Activated CD8-positive, alpha-beta memory T cell treated with anti-CD3 and anti-CD28 coated beads, Interleukin-2, amount 50 U/mL, for 24 hours (primary cell): Measurements from ENCODE around the gene TYMS.

ENCODE experiments used
- DNase-seq: peaks from one replicate; pipeline ENCODE4 v3.0.0-alpha.2; 2020; ENCODE audit errors: extremely low read depth

TYMS gene

DNA sequence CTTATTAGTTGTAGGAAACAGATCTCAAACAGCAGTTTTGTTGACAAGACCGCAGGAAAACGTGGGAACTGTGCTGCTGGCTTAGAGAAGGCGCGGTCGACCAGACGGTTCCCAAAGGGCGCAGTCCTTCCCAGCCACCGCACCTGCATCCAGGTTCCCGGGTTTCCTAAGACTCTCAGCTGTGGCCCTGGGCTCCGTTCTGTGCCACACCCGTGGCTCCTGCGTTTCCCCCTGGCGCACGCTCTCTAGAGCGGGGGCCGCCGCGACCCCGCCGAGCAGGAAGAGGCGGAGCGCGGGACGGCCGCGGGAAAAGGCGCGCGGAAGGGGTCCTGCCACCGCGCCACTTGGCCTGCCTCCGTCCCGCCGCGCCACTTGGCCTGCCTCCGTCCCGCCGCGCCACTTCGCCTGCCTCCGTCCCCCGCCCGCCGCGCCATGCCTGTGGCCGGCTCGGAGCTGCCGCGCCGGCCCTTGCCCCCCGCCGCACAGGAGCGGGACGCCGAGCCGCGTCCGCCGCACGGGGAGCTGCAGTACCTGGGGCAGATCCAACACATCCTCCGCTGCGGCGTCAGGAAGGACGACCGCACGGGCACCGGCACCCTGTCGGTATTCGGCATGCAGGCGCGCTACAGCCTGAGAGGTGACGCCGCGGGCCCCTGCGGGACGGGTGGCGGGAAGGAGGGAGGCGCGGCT is at the start of gene TYMS:
Gene TYMS, plus strand, starts transcription at position 343 of the 690 bp plus-strand sequence. Its CDS starts 90 bp downstream, at position 433.
- DNase-seq: no peak

DNA sequence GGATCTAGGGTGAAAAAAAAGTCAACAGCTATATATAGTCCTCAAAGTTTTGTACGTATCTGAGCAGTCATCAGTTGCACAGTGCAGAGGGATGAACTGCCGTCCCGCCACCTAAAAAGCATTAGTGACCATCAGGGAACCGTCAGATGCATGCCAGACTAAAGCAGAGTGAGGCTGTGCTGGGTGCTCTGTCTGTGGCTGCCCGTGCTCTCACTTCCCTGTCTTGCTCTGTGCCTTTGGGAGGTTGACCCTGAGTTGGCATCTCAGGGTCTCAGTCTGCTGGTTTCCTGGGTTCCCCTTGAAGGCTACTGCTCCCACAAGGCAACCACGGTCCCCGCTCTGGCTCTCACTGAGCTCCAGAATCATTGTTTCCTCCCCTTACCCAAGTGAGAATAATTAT is 49.5 kb upstream of the TYMS start:
- DNase-seq: no peak

DNA sequence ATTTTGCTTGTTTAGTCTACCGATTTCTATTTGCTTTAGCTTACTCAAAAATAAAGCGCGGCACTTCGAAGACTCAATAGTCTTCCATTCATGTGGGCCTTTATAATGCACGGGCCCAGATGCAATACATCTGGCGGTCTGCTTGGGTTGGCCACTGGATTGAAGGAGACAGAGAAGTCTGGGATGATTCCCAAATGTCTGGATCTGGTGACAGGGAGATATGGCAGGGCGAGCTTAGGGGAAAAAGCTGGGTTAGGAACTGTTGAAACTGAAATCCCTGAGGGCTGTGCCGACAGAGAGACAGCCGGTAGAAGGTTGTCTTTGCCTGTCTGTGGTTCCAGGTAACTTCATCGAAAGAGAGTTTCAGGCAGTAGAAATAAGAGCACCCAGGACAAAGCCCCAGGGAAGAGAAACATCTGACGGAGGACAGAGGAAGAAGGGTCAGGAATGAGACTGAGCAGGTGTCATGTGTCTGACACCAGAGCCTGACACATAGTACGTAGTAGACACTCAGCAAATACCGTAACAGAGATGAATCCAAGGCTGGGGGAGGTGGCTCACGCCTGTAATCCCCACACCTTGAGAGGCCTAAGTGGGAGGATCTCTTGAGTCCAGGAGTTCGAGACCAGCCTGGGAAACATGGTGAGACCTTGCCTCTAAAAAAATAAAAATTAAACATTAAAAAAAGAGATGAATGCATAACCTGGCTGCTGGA is 47.1 kb upstream of the TYMS start:
- DNase-seq: no peak

DNA sequence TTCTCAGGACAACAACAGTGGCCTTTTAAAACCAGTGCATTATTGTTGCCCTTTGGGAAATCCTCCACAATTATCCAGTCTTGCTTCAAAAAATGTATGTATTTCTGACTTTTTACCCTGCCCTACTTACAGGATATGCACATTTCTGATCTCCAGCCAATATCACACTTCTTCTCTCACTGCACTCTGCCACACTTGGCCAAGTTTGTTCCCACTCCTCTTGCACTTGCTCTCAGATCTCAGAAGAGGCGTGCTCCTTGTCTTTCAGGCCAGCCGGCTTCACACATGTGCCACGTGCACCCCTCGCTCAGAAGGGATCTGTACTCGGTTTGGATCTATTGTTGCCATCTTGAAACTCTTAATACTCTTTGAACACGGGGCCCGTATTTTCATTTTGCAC is 45.3 kb upstream of the TYMS start:
- no peak for DNase-seq

DNA sequence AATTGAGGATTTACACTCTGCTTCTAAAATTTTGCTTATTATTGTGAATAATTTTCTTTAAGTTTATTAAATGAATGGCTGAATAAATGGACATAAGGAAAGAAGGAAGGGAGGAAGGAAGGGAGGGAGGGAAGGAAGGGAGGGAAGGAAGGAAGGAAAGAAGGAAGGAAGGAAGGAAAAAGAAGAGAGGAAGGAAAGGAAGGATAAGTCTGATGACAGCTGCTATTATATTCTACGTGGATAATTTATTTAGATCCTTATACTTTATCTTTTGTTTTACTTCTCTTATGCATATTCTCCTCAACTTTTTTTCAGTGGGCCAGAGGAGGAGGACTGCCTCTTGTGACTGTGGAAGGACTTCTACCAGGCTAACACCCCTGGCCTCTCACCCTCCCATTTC is 43.3 kb upstream of the TYMS start:
- no peak for DNase-seq

DNA sequence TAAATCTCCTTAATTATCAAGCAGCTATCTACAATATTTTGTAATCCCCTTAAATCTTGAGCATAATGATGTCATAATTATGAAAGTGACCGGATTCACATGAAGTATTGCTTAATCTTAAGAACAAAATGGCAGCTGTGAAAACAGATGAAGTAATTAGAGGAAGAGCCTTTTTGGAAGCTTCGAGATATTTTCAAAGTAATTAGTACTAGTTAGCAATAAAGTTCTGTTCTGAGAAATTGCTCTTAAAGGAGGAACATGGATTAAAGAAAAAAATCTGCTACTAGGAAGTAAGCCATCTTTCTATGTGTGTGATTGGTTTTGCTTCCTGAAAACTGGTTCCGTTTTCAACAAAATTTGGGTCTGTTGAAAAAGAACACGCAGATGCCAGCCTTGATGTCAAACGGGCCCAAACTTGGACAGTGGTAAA is 42.3 kb upstream of the TYMS start:
- no peak for DNase-seq

DNA sequence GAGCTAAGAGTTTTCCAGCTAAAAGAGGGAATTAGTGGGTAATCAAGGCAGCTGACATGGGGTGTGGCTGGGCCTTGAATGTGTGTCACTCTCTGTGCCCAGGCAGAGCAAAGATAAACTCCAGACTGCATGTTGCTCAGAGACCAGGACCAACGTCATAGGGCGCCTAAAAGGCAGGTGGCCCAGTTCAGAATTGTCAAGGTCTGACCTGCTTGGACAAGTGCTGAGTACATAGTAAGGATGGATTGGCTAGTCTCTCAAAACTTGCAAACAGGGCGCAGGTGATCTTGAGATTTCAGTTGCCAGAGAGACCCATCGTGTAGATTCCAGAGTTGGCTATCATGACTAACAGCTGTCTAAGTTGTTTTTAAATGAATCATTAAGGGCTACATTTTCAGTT is 41.7 kb upstream of the TYMS start:
- no peak for DNase-seq

DNA sequence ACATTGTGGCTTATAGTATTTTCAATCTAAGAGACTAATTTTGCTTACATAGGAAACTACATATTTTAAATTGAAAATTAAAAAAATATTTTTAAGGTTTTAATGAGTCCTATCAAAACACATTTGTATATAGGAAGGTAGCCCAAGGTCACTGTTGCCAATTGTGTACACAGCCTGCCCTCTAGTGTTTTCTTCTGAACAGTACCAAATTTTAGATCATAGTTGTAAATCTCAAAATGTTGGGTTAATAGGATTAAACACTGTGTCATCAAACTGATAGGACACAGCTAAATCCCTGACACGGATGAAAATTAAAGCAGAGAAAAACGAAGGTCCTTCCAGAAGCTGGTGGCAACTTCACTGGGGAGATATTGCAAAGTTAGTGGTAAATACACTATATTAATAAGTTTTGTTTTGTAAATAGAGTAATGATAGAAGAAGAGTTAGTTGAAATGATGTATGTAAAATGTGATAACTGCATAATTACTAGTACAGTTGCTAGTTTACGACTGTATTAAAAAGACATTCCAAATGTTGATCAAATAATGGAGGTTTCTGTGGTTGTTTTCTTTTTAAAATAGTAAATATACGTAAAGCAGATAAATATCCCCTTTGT is 41.0 kb upstream of the TYMS start:
- DNase-seq: no peak

DNA sequence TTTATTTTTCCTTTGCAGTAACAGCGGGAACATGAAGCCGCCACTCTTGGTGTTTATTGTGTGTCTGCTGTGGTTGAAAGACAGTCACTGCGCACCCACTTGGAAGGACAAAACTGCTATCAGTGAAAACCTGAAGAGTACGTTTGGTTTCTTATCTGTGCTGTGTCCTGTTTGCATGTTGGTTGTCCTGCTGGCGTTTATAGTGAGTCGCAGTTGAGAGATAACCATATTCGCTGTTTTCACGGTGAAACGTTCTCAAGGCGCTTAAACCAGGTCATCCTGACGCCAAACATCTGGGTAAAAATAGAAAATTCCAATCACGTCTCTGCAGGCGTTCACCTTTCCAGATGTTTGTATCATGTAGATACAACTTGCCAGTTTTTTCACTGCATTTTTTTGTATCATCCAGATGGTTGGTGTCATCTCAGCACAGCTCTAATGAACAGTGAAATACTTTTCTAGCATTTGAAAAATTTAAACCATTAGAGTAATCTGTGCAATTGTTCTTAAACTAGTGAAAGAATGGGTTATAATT is 39.4 kb upstream of the TYMS start:
- DNase-seq: no peak

DNA sequence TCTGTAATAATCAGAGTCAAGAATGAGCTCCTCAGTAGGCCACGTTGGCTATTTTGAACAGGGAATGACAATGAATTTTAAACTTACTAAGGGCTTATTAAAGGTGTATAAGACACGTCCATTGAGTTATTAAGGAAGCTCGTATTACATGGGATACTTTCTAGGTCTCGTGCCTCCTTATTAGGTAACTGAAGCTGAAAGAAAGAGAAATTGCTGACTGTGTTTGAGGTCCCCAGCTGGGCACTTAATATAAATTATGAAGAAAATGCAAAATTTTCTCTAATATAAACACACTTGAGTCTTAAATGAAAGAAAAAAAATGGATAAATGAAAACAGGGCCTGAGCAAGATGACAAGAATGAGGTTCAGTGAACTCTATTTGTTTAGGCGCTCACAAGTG is 38.8 kb upstream of the TYMS start:
- DNase-seq: no peak

DNA sequence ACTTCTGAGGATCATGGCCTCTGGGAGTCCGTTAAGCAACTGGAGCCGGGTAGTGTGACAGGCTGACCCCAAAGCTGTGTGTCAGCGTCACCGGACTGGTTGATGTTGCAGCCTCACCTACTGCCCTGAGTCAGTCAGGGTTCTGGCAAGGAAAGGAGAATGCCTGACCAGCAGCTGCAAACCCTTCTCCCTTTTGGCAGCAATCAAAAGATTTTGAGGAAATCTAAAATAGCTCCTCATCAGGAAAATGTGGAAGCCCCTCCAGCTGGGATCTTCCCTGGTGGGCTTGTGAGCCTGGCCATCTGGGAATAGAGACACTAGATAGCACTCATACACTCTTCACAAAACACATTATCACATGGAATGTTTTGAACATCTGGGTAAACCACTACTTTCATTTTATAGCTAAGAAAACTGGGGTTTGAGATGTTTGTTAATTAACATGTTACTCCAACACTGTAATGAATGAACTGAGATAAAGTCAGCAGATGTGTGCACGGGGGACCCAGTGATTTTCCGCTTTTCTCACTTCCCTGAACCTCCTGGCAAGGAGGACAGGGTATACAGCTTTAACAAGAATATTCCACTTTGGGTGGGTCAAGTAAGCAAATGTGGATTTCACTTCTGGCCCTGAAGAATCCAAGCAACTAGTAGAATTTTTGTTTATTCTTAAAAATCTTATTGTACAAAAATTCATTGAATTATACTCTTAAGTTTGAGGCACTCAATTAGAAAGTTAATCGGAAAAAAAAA is 36.0 kb upstream of the TYMS start:
- DNase-seq: no peak

DNA sequence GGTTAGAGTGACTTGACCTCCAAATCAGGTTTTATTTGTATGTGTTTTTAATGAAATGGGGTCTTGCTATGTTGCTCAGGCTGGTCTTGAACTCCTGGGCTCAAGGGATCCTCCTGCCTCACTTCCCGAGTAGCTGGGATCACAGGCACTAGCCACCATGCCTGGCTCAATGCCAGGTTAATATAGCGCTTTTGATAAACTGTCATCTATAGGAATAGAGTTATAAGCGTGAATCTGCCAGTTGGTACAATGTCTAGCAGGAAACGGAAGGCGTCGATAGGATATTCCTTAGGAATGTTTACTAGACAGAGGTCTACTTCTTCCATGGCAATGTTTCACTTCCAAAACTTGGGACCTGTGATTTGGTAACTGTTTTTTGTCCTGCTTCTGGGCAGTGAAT is 35.2 kb upstream of the TYMS start:
- DNase-seq: no peak

DNA sequence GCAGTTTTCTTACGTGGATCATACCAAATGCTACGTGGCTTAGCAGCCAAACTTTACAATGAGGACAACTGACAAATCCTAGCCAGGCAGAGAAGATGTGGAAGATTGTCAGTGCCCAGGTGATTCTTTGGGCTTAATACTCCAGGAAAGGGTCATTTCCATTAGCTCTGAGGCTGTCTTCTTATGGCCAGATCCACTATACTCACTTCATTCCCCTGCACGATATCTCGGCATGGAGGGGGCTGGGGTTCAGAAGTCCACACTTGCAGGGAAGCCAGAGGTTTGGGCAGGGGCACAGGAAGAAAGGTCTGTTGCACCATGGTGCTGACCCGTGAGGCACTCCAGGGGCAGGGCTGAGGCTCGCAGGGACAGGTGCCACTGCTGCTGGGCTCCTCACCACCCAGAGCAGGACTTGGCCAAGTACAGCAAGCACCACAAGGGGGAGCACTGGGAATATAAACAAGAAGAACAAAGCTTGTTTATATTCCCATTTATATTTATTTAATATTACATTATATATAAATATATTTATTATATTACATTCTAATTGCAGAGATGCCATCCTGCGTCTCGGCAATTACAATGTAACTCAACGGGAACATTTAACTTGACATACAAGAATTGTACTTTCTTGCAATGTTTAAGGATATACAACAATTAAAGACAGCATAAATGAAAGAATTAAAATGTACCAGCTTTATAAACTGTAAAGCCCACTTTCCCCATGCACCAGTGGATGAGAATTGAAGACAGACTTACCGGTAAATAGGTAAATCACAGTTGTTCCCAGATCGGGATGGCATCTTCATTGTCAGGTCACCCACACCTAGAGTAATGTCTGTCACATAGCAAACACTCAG is 33.5 kb upstream of the TYMS start:
- no peak for DNase-seq

DNA sequence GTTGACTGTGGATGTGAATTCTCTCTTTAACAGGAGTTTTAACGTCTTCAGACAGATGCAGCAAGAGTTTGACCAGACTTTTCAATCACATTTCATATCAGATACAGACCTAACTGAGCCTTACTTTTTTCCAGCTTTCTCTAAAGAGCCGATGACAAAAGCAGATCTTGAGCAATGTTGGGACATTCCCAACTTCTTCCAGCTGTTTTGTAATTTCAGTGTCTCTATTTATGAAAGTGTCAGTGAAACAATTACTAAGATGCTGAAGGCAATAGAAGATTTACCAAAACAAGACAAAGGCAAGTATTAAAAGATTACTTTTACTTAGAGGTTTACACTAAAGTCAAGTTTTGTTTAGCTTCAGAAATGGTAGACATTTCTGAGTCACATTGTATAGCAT is 30.2 kb upstream of the TYMS start:
- DNase-seq: no peak

DNA sequence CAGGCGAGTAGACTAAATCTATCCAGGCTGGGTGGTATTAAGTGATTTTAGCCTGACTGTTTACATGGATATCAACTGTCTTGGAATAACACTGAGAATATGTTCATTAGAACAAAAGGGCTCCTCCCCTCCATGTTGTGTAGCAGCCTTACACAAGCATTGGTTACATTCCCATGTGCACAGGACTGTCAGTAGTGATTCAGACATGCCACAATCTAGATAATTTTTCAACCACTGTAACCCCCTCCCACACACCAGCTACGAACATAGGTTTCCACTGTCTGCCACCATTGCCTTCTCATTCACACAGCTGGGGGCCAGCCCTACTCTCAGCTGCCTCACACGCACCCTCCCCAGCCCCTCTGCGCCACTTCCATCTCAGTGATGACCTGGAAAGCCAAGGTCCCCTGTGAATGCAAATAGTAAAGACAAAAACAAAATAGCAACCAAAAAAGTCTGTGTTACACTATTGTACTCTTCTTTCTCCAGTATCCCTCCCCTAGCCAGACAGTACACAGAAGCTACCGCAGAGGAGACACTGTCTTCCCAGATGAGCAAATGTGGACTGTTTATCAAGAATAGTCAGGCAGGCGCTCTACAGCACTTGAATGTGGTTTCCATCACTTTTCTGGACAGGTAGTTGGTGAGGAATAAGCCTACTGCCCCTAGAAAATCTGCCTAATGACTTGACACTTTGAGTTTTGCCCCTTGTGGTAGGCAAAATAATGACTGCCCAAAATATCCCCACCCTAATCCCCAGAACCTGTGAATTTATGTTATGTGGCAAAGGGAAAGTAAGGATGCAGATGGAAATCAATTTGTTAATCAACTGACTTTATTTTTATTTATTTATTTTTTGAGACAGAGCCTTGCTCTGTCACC is 27.9 kb upstream of the TYMS start:
- no peak for DNase-seq

DNA sequence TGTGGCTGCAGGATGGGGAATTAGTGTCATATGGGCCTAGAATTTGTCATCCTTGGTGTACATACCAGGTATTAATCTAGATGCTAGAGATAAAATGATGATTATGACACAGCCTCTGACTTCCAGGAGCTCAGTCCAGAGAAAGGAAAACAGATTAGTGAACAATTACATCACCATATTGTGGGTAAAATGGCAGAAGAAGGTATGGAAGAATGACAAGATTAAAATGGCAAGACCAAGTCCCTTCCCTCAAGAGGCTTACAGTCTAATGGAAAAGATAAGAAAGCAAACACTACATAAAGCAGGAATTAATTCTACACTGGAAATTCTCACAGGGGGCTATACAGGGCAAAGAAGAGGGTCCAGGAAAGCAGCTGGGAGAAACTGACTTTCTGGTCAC is 25.9 kb upstream of the TYMS start:
- DNase-seq: no peak

DNA sequence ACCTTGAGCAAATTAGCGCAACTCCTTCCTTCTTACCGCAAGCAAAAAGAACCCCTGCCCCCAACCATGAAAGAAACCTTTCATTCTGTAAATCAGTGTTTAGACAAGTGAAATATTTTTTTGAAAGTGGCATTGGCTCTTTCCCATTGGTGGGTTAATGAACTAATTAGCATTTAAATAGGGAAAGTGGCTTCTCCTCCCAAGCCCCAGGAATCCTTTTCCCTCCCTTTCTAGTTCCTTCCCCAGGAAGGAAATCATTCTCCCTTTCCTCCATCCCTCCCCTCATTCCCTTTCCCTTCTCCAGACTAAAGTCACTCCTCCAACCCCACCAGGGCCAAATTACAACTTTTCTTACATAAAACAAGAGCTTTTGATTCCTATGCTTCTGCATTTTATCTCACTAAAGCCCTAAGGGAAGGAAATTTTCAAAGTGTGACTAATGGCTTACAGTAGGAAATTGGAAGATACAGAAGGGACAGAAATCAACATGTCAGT is 22.9 kb upstream of the TYMS start:
- DNase-seq: no peak

DNA sequence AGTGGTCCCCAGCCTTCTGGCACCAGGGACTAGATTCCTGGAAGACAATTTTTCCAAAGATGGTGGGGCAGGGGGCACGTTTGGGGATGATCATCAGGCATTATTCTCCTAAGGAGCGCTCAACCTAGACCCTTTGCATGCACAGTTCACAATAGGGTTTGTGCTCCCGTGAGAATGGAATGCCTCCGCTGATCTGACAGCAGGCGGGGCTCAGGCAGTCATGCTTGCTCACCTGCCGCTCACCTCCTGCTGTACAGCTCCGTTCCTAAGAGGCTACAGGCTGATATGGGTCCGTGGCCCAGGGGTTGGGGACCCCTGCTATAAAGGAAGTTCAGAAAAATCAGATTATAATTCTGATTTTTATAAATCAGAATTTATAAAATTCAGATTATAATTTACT is 22.3 kb upstream of the TYMS start:
- no peak for DNase-seq

DNA sequence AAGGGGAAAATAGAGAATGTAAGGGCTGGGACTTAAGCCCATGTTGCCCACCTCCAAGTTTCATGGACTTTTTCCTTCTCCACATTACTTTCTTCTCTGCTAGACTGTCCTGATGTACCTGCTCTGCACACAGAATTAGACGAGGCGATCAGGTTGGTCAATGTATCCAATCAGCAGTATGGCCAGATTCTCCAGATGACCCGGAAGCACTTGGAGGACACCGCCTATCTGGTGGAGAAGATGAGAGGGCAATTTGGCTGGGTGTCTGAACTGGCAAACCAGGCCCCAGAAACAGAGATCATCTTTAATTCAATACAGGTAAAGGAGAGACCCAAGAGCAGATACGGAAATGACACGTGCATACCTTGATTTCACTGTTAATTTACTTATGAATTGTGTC is 16.2 kb upstream of the TYMS start:
- no peak for DNase-seq

DNA sequence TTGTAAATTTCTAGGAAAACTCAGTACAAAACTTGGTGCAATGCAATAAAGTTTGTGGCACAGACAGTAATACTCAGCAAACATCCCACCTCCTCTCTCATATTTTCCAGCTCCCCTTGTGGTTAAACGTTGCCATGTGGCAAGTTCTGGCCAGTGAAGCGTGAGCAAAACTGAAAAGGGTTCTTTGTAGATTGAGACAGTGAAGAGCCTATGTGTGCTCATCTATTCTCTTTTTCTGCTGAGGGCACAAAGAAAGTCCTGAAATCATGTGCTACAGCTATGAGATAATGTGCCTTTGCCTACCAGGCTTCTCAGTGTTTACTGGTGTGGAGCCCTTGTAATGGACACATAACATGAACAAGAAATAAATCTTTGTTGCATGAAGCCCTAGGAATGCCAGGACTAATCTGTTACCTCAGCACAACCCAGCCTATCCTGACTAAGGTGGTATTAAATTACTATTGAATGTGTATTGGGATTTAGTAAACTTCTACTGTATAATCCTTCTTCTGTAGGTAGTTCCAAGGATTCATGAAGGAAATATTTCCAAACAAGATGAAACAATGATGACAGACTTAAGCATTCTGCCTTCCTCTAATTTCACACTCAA is 13.0 kb upstream of the TYMS start:
- DNase-seq: no peak
